Activated T-helper 1 cell treated with anti-CD3 and anti-CD28 coated beads, Interleukin-2, amount 50 U/mL, for 16 hours (primary cell): ENCODE results near the gene BID.

Experiments used
- DNase-seq, 2 donors: peaks; one replicate each; pipeline ENCODE4 v3.0.0-alpha.2; 2020; ENCODE audit warnings: low read depth in 1 of 2, low spot score in 1 of 2

The BID gene

DNA sequence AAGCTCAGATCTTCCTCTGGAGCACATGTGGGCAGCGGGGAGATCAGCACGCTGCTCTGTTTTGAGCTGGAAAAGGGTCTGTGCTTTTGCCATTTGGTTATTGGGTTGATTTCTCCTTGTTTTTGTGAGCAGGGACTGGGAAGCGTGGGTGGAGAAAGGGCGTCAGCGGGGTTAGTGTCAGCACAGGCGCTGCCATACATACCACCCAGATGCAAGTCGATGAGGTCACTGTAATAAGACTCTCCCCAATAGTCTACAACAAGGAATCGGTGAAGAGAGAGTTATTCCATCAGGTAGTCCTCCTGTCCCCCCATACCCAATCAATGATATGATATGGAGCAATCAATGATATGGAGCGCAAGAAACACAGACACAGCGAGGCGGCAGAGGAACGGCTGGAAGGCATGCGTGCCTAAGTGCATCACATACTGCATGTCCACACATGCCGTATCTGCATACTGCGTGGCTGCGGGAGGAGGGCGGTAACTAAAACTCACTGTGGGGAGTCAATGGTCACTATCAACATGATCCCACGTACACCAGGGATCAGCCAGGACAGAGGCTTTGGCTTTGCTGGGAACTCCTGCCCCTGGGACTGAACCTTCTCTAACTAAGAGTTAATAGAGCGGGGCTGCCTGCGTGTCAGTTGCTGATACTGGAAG, 29.5 kb upstream of the BID start:
- no peak for DNase-seq

DNA sequence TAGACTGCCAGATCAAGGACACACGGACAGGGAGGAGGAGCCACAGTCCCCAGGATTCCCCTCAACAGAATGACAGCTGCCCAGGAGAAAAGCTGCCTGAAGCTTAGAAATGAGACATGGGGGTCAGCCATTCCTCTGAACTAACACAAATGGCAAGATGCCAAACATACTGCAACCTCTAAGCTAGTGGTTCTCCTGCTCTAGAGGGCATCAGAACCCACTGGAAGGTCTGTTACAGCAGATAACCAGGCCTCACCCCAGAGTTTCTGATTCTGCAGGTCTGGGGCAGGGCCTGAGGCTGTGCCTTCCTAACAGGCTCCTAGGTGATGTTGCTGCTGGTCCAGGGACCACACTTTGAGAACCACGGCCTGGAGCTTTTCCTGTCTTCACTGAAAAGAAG, 28.6 kb upstream of the BID start:
- DNase-seq, result no peak

DNA sequence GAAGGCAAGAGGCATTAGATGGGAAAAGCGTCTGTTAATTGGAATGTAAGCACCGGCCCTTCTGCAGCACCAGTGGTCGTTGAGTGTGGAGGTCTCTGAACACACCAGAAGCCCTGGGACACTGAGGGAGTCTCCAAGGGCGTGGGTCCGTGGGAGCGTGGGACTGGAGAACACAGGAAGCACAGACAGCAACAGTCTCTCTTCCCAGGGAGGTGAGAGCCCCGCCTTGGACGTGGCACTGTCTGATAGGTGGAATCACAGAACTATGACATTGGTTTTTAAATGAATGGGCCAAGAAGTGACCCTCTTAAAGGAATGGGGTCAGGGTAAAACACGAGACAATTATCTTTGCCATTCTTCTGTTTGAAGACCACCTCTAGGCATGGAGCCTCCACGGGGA, 28.1 kb upstream of the BID start:
- DNase-seq, result no peak

DNA sequence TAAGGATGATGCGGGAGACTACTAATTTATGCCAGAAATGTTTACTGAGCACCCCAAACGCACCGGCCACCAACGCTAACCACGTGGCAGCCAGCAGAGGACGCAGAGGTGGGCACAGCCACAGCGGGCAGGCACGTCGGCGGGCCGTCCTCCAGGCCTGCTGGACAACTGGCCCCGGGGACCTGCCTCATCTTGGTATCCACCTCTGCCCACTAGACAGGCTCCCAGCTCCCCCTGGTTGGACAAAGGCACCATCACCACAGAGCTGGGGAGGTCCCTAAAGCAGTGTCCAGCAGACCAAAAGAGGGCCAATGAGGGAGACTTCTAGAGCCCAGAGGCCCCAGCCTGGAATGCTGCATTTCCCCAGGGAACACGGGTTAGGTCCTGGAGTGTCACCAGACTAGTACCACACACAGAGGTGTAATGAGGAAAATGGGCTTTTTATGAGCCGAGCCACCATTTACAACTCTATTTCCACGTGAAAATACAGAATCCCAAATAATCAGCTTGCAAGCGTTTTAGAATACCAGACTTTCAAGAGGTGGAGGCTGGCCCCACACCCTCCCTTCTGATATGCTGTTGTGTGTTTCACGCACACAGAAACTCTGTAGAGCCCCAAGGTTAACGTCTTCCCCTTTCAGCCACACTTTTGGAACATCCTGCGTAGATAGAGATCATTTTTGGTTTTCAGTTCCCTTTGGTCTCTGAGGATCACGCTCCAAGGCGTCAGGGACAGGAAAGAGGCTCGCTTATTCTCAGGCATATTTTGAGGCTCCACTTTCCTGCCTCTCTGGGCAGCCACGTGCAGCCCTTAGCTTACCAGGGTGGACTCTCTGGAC, 23.7 kb upstream of the BID start:
- no peak for DNase-seq

DNA sequence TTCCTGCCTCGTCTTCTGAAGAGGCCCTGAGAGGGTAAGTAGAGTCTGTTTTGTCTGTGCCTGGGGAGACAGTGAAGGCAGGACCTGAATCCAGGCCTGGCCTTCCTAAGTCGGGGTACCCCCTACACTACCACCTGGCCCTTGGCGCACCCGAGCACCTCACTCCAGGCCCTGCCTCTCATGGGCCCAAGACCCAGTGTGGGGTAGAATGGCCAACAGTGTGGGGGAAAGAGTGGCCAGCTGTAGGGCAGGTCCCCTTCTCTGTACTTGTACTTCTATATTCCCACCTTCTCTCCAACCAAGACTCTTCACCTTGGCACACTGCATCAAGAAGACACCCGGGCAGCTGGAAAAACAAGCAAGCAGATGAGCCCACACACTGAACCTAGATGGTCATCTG, 22.4 kb upstream of the BID start:
- DNase-seq, result no peak

DNA sequence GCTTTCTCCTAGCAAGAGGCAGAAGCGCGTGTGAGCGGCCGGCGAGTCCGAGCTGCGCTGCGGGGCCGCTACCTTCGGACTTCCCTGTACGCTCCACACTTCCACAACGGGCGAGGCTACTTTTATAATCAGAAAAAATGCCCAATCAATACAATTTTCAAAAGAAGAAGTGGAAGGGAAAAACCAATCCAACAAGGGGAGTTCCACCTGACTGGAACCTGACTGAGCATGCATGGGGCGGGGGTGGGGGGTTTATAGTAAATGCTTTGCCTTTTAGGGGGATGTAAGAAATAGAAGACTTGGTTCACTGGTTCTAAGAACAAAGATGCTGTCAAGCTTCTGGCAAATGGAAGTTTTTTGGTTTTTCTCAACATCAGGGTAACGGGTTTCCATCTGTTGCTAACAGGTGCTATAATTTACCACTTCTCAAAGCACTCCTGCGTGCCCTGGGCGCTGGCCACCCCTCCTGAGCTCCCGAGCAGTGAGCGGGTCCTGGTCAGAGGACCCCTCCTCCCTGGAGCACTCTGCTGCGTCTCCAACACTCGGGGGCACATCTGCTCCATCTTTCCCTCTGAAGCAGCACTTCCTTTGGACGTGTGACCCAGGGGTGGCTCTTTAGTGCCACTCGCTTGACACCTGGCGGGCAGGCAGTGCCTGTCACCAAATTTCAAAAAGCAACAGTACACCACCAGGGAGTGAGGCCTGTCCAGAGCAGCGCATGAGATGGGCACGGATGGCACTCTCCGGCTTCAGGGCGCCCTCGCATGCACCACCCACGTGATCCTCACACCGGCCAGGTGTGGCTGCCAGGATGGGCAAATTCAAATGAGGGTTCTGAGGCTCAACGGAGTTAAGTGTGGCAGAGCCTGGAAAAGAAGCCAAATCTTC, 21.6 kb upstream of the BID start:
- DNase-seq, result no peak

DNA sequence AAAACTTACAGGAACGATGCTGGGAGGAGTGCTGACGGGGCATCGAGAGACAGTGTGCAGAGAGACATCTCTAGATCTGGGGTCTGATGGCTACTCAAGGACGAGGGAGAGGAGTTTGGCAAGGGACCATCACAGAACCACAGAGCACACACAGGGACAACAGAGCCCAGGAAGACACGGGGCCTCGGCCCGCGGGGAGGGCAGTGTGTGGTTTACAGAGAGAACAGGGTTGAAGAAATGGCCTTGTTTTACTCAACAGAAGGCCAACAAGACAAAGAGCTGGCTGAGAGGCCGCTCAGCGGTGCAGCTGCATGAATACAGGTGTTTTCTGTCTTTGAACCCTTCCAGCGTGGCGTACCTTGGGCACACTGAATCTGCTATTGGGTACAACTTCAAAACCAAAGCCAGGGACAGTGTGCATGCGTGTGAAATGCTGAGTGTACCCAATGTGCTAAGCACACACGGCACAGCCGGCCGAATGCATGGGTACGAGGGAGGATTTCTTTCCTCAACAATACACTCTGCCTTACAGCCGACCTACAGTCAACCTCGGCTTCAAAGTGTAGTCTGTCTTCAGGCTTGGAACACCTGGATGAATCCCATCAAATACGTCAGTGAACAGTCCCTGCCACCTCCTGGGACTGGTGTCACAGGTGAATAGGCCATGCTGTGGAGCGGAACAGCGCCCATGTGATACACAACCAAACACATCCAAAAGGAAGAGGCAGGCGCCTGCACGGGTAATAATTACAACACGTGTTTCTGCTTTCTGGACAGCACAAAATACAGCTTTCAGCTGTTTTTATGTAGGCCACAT, 20.7 kb upstream of the BID start:
- no peak for DNase-seq

DNA sequence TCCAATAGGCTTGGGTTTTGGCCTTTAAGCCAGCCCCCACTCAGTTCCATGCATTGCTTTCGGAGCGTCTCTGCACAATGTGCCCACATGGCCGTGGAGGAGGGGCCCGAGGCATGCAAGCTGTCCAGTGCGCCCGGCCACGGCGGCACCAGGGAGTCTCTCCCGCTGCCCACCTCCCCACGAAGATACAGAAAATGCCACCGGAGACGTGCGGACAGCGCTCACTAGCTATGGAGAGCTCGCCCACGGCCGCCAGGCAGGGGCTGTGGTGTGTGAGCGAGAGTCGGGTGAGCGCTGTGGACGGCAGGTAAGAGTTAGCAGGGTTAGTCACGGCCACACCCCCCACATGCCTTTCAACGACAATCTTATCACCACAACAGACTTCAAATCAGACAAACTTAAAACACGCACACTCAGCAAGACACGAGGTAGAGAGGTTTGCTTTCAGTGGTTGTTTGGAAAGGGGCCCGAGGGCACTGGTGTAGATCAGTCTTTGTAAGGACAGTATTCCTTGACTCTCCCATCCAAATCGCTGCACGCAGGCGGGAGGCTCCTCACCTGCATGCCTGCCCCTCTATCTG, 18.7 kb upstream of the BID start:
- no peak for DNase-seq

DNA sequence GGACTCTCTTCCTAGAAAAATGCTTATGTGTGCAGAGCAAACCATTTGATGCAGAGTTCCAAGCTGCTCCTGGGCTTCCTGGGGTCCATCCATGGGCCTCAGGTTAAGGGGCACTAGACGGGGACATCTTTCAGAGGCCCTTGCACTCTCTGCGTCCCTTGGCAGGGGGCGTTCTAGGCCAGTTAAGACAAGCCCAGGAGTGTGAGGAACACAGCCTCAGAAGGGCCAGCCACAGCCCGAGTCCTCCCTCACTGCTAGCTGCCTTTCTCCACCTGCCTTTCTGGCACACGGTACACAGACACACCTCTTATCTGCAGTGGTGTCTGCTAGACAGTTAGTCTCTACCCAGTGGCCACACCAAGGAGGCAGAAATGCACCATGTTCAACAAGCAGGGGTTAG, 18.0 kb upstream of the BID start:
- DNase-seq, result no peak

DNA sequence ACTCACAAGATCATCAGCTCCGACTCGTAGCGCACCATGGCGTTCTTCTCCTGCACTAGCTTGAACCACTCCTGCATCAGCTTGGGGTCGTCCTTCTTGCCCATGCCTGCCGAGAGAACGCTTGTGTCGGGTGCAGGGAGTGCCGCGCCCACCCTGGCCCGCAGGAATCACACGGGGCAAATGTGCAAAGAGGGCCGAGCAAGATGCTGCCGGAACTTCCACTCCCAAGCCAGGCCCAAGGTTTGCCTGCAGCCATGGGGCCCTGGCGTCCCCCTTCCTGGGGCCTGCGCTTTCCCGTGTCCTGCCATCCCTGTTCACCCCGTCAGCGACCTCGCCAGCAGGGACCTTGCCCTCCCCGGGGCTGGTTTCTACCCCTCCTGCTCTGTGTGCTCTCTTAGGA, 16.9 kb upstream of the BID start:
- no peak for DNase-seq

DNA sequence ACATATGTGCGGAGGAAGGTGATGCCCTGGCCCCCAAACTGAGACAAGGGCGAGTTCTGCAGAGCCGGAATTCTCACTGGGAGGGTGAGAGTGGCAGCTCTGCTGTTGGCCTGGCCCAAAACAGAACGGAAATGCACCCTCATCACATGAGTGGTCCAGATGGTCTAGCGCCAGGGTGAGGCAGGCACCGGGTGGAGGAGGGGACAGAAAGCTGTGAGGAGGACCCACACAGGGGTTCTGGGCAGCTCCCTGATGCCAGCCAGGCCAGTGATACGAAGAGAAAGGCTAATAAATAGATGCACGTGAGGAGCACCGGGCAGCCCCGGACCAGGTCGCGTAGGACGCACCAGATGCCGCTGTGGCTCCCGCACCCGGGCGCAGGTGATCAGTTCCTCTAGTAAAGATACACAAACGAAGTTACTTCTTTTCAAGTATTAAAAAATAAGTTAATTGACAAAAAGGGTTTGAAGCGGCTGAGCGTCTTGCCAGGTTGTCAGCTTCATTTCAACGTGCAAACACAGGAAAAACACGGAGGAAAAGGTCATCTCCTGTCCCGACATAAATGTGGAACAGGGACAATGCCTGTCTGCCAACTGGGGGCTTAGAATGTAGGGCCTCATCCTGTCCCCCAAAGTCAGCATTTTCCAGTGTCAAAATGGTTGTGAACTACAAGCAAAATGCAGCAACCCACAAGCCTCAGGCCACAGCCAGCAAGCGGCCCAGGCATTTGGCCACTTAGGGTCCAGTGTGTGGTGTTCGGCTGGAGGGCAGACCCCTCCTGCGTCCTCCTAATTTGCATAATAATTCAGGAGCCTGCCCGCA, 15.3 kb upstream of the BID start:
- no peak for DNase-seq

DNA sequence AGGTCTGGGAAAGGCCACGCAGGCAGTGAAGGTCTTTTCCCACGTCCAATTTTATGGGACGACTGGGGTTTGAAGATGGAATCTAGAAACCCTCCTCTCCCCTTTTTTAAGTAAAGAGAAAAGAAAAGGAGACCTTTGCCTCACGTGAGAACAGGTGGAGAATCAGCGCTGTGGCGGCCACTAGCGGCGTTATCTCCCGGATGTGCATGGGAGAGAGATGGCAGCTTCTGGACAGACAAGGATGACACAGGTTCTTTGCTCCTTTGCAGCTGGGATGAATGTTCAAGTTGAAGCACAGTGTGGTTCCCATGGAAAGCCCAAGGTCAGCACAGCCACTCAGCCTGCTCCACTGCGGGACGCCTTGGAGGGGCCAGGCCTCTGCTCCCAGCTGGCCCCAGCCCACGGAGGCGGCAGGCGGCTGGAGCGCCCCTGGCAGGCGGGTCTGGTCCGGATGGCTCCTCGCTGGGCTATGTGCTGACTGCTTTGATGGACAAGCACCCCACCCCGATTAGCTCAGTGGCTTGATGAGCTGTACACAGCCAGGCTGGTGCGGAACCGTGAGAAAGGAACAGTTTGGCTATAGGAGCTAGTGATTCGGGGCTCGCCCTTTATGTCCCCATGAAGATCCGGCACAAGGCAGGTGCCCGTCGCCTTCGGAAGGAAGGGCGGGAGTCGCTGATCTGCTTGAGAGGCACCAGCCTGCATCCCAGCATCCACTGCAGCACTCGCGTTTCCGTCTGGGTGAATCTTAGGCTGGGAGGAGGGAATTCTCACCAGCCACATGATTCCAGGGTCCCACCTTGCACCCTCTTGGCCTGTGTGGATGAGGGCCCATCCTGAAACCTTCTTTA, 14.5 kb upstream of the BID start:
- no peak for DNase-seq

DNA sequence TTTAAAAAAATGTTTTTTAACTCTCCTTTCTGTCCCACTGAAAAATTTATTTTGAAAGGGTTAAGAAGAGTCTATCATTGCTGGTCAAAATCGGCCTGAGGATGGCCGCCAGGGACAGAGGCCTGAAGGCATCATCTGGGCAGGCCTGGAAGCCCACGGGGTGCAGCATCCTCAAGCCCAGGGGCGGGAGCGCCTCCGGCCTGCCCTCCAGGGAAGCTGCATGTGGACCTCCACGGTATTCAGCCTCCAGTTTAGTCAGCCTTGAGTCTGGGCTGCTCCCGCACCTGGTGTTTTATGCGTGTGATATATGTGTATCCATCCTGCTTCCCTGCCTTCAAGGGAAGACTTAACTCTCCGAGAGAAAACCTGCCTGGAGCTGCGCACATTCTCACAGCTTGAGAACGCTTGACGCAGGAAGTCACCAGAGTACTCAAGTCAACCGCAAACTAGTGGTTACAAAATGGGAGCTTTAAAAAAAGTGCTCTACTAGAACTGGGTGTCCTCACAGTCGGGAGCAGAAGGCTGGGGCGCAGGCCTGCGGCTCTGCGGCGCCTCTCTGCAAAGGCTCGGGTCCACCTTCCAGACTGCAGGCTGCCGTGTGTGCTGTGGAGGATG, 13.6 kb upstream of the BID start:
- DNase-seq, result no peak

DNA sequence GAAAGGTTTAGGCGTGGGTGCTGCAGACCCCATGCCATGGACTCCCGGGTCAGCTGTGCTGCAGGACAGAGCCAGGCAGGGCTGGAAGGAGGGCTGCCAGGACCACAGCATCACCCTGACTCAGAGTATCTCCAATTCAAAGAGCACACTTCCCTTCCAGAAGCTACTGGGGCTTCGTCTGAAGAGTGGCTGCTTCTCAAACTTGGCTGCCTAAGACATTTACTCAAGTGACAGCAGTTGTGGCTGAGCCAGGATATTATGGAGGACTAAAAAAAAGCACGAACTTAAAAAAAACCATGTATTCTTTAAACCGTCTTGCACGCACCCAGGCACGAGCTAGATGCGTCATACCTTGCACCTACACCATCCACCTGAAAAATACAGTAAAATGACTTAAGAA, 13.0 kb upstream of the BID start:
- DNase-seq, result no peak

DNA sequence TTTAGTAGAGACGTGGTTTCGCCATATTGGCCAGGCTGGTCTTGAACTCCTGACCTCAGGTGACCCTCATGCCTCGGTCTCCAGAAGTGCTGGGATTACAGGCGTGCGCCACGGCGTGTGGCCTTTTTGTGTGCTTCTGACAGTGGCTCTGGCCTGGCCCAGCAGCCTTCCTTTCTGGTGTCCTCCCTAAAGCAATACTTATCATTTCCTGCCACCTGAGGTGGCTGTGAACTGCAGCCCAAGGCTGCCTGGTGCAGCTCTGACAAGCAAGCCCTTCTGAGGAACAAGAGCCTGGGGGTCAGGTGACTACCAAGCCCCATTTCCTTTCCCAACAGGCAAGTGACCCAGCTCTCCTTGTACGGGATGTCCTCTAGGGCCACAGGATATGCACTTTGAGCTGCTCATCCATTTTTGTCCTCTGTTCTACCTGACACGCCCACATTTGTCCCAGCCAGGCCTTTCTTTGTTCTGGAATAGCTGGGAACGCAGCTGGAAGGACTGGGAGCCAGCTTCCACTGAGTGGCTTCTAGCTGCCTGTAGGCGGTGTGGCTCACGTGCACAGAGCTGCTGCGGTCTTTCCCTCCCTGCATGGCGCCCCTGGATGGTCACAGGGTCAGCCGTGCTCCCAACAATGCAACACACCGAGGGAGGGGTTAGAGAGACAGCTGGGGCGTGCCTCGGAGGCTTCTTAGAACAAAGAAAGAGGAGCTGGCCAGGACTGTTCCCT, 12.3 kb upstream of the BID start:
- no peak for DNase-seq

DNA sequence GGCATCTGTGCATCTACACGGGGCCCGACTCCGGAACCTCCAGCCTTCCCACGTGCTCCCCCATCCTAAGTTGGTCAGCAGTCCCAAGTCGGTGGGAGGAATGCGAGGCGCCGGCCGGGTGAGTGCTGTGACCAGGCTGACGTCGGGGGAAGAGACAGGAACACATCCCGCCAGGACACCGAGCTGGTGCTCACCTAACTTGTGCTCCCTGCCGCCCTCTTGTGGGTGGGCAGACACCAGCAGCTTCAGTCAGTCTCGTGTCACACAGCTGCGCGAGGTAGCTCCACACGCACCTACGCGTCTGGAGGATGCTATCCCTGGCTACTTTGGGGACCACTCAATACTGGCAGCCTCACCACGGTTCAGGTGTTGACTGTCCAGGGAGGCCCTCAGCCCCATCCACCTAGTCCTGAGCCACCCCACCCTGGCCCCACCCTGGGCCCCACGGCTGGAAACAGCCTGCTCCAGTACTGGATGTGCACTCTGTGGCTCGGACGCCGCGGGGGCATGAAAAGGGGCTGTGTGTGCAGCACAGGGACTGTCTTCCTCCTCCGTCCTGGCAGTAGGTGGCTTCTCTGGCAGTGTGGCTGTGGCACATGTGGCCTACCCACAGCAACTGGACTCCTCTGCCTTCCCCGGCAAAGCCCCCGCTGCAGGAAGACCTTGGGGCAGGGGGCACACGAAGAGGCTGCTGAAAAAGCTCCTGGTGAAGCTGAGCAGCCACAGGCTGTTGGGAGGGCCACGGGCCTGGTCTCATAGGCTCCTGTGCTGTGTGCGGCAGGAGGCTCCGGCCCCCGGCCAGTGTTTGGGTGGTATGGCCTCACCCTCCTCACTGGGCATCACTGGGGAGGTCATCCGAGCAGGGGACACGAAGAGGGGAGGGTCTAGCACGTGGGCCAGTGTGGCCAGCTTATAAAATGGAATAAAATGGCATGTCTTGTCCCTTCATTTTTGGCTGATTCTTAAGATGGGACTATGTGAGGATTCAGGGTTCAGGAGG, 11.2 kb upstream of the BID start:
- DNase-seq, result peak; percentile 52 to 57

DNA sequence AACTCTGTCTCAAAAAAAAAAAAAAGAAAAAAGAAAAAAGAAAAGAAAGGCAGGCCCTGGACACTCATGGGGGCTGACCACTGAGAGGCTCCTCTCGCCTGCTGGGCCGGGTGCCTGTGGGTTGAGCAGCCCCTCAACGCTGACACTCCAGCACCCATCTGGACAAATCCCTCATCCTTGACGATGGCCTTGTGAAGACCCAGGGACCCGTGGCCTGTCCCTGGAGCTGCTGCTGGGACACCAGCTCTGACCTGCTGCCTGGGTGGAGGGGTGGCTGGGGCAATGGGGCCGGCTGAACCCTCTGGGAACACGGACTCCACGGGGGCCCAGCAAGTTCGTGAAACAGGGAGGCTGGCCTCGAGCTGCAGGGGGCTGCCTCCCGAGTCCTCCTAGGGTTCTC, 10.5 kb upstream of the BID start:
- DNase-seq, result no peak
